Kidney glomerular epithelial cell (primary cell): ENCODE data around the gene SERPINA10.
"Not testable (repeated sequence)": the region's sequence is repeated elsewhere in the genome, so short reads cannot be mapped to it uniquely, and the experiment has no call there.

Experiments used
- DNase-seq: peaks from one replicate; lab custom pipeline; 2025; lab: John Stamatoyannopoulos, UW

SERPINA10 gene

DNA sequence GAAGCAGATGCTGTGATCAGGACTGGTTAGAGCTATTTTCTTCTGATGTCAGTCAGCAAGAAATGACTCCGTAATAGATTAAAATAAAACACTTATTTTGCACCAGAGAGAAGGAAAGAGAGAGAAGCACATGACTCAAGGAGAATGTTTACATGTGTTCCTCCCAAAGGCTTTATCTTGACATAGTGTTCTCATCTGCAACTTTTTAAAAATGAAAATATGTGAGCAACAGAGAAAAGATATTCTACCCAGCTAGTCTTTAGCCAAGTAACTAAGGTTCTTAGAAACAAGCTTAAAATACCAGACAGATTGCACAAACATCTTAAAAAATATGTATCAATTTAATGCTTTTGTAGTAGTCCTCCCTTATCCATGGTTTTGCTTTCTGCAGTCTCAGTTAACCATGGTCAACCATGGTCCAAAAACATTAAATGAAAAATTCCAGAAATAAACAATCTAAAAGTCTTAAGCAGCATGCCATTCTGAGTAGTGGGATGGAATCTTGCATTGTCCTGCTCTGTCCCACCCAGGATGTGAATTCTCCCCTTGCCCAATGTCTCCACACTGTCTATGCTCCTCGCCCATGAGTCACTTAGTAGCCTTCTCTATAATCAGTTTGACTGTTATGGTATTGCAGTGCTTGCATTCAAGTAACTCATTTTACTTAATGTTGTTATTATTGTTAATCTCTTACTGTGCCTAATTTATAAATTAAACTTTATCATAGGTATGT, 9.9 kb downstream of the SERPINA10 start:
- DNase-seq: no peak

DNA sequence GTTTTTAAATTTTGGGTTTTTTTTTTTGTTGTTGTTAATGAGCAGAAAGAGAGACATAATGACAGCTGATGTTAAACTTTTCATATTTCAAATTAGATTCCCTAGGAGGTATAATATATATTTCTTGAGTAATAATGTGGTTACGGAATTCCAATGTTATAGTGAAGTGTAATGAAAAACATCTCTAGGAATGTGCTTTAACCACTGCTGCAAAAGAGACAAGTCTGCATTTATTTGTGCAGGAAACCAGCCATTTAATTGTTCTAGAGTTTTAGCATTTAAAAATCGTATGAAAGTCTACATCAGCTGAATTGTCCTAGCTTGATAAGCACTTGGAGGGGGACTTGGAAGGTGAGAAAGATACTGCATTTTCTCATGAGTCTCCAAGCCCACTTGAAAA, 14.3 kb downstream of the SERPINA10 start:
- DNase-seq: no peak

DNA sequence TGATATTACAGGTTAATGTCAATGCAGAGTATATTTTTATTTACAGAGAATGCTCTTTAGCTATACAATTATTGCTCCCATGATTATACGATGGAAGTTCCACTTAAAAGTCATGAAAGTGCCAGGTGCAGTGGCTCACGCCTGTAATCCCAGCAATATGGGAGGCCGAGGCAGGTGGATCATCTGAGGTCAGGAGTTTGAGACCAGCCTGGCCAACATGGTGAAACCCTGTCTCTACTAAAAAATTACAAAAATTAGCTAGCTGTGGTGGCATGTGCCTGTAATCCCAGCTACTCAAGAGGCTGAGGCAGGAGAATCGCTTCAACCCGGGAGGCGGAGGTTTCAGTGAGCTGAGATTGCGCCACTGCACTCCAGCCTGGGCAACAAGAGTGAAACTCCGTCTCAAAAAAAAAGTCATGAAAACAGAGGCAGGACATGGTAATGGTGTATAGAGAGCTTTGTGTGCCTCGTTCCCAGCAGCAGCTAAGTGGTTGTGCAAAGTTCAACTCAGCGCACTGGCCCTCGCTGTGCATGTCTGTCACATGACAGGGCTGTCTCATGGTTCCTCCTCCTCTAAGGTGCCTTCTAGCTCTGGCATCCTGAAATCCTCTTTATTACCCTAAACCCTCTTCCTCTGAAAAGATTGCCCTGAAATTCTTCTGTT, 16.0 kb downstream of the SERPINA10 start:
- not testable (repeated sequence) for DNase-seq

DNA sequence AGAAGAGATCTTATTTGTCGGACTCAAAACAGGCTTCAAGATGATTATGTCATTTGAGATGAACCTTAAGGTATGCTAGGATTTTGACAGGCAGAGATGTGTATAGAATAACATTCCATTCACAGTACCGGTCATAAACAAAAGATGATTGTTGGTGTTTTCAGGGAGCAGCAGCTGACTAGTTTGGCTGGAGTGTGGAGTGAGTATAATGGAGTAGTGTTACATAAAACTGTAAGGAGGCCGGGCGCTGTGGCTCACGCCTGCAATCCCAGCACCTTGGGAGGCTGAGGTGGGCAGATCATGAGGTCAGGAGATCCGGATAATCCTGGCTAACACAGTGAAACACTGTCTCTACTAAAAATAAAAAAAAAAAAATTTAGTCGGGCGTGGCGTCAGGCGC, 23.9 kb downstream of the SERPINA10 start:
- DNase-seq: no peak

DNA sequence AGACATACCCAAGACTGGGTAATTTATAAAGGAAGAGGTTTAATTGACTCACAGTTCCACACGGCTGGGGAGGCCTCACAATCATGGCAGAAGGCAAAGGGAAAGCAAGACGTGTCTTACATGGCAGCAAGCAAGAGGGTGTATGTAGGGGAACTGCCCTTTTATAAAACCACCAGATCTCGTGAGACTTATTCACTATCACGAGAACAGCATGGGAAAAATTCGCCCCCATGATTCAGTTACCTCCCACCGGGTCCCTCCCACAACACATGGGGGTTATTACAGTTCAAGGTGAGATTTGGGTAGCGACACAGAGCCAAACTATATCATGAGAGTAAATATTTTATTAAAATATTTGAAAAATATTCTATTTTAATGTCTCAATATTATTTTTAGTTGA, 24.5 kb downstream of the SERPINA10 start:
- DNase-seq: not testable (repeated sequence)

DNA sequence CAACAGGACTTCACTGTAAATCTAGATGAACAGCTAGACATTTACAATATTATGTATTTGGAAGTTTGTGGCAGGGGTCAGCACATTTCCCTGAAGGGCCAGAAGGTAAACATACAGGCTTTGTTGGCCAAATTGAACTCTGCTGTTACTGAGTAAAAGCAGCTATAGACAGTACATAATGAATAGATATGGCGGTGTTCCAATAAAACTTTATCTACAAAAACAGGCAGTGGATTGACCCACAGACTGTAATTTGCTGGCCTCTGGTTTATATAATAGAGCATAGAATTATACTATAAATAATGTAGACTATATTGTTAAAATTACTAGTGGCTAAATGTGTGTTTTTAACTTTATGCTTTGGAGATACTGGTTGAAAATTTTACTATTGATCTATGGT, 25.7 kb downstream of the SERPINA10 start:
- no peak for DNase-seq

DNA sequence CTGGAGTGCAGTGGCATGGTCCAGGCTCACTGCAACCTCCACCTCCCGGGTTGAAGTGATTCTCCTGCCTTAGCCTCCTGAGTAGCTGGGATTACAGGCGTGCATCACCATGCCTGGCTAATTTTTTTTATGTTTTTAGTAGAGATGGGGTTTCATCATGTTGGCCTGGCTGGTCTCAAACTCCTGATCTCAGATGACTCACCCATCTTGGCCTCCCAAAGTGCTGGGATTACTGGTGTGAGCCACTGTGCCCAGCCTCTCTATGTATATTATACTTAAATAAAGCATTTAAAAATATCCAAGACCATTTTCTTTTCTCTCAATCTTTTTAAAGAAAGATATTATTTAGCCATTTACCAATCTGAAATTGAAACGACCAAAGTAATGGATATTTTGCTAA, 28.9 kb downstream of the SERPINA10 start:
- not testable (repeated sequence) for DNase-seq

DNA sequence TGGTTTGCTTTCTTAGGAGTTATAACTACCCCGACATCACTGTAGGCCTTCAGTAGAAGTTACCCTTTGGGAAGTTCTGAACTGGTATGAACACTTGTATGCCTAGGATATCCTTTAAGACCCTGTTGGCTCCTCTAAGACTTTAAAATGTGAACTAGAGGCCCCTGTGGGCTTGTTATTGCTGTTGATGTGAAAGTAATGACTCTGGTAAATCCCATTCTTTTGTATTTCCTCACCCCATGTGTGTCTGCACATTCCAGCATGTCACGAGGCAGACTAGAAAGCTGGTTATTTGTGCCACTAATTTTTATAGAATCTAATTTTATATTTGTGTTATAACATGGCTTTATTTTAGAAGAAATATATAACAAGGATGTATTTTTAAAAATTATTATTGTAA, 48.9 kb downstream of the SERPINA10 start:
- DNase-seq: no peak

DNA sequence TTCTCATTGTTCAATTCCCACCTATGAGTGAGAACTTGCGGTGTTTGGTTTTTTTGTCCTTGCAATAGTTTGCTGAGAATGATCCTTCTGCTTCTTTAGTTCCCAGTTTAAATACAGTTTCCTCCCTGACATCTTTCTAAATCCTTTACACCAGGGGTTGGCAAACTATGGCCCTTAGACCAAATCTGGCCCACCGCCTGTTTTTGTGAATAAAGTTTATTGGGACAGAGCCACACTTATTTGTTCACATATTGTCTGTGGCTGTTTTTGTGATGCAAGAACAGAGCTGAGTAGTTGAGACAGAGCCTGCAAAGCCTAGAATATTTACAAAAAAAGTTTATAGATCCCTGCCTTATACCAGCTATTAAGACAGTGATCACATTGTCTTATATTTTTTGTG, 53.7 kb downstream of the SERPINA10 start:
- no peak for DNase-seq

DNA sequence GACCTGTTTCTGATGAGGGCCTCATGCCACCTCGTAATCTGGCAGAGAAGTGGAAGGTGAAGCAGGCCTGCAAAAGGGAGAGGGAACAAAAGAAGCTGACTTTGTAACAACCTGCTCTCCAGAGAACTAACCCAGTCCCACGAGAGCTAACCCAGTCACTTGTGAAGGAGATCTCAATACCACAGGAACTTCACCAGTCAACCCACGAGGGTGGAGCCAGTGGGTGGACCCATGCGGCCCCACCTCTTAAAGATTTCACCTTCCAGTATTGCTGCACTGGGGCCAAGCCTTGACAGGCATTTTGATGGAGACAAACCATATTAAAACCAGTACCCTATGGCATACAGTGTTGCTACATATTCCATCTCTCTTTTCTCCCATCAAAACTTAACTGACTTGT, 55.1 kb downstream of the SERPINA10 start:
- DNase-seq: no peak

DNA sequence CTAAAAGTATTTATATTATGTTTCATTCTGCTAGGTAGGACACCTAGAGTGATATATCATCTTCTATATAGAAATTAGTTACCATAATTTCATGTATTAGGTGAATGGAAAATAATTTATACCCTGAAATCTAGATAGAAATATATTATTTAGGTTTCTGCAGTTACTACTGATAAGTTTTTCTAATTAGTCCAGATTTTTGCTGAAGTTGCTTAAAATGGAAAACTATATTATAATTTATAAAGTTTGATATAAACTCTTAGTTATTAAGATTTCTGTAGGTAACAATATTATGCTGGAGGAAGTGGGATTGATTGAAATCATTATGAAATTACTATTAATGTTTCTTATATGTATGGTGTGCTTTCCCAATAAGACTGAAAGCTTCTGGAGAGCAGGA, 56.0 kb downstream of the SERPINA10 start:
- no peak for DNase-seq
